Measurements from ENCODE around the gene SPRY1.

SPRY1 gene

GRCh38 chr4:123386609-123387008 is 10.0 kb upstream of the SPRY1 start:
- H3K4me1 ChIP-seq (ENCODE audit: insufficient read depth, low read length), result no peaks in the 10 kb centered on the region
- no peaks in the 10 kb centered on the region for H3K36me3 ChIP-seq (ENCODE audit: insufficient read depth, low read length)
- no peaks in the 10 kb centered on the region for H3K27me3 ChIP-seq (ENCODE audit: insufficient read depth, low read length)
- H2AFZ ChIP-seq (ENCODE audit: low read depth, low read length), result no peak overlapping the region
- no peak overlapping the region for H3K4me3 ChIP-seq (ENCODE audit: low read length)
- no peaks in the 10 kb centered on the region for H3K9me3 ChIP-seq (ENCODE audit: low read length)

GRCh38 chr4:123390846-123391456 is 5.6 kb upstream of the SPRY1 start:
- no peaks in the 10 kb centered on the region for H3K9me3 ChIP-seq (ENCODE audit: low read length)
- H3K27me3 ChIP-seq (ENCODE audit: insufficient read depth, low read length), result no peaks in the 10 kb centered on the region
- no peak overlapping the region for H3K4me3 ChIP-seq (ENCODE audit: low read length)
- H2AFZ ChIP-seq (ENCODE audit: low read depth, low read length), result no peak overlapping the region
- no peaks in the 10 kb centered on the region for H3K4me1 ChIP-seq (ENCODE audit: insufficient read depth, low read length)
- no peaks in the 10 kb centered on the region for H3K36me3 ChIP-seq (ENCODE audit: insufficient read depth, low read length)

- H3K36me3 ChIP-seq (ENCODE audit: insufficient read depth, low read length), result no peaks in the 10 kb centered on the region
- no peaks in the 10 kb centered on the region for H3K4me1 ChIP-seq (ENCODE audit: insufficient read depth, low read length)
- H3K4me3 ChIP-seq (ENCODE audit: low read length), result no peak overlapping the region
- no peaks in the 10 kb centered on the region for H3K27me3 ChIP-seq (ENCODE audit: insufficient read depth, low read length)
- H2AFZ ChIP-seq (ENCODE audit: low read depth, low read length), result no peak overlapping the region
- H3K9me3 ChIP-seq (ENCODE audit: low read length), result no peaks in the 10 kb centered on the region
Measured at GRCh38 chr4:123393721-123394120, 2.9 kb upstream of the SPRY1 start.

GRCh38 chr4:123397144-123398065 is 810 bp downstream of the SPRY1 start:
- Histone ChIP-seq H3K36me3 (ENCODE audit: insufficient read depth, low read length) (peaks cover 6% of the 10 kb centered on the region), H3K9me3 (ENCODE audit: low read length) (no peaks in the 10 kb centered on the region), H3K27me3 (ENCODE audit: insufficient read depth, low read length) (no peaks in the 10 kb centered on the region), H2AFZ (ENCODE audit: low read depth, low read length) (peak overlapping the region; percentile 69), H3K4me1 (ENCODE audit: insufficient read depth, low read length) (peaks cover 8% of the 10 kb centered on the region), H3K4me3 (ENCODE audit: low read length) (peak overlapping the region; percentile 63)

GRCh38 chr4:123398066-123398852 is 1.7 kb downstream of the SPRY1 start:
- Histone ChIP-seq H3K27me3 (ENCODE audit: insufficient read depth, low read length) (no peaks in the 10 kb centered on the region), H2AFZ (ENCODE audit: low read depth, low read length) (peak overlapping the region; percentile 69), H3K4me1 (ENCODE audit: insufficient read depth, low read length) (peaks cover 8% of the 10 kb centered on the region), H3K36me3 (ENCODE audit: insufficient read depth, low read length) (peaks cover 15% of the 10 kb centered on the region), H3K4me3 (ENCODE audit: low read length) (peak overlapping the region; percentile 63), H3K9me3 (ENCODE audit: low read length) (no peaks in the 10 kb centered on the region)

- Histone ChIP-seq H3K9me3 (ENCODE audit: low read length) (no peaks in the 10 kb centered on the region), H2AFZ (ENCODE audit: low read depth, low read length) (peak overlapping the region; percentile 69), H3K4me3 (ENCODE audit: low read length) (peak overlapping the region; percentile 63), H3K36me3 (ENCODE audit: insufficient read depth, low read length) (peaks cover 15% of the 10 kb centered on the region), H3K27me3 (ENCODE audit: insufficient read depth, low read length) (no peaks in the 10 kb centered on the region), H3K4me1 (ENCODE audit: insufficient read depth, low read length) (peaks cover 8% of the 10 kb centered on the region)
Measured at GRCh38 chr4:123398853-123399626, 2.4 kb downstream of the SPRY1 start.

- Histone ChIP-seq H3K4me1 (ENCODE audit: insufficient read depth, low read length) (peaks cover 8% of the 10 kb centered on the region), H3K9me3 (ENCODE audit: low read length) (no peaks in the 10 kb centered on the region), H3K36me3 (ENCODE audit: insufficient read depth, low read length) (peaks cover 15% of the 10 kb centered on the region), H3K4me3 (ENCODE audit: low read length) (peak overlapping the region; percentile 63), H3K27me3 (ENCODE audit: insufficient read depth, low read length) (no peaks in the 10 kb centered on the region), H2AFZ (ENCODE audit: low read depth, low read length) (peak overlapping the region; percentile 69)
Measured at GRCh38 chr4:123399627-123400358, 3.2 kb downstream of the SPRY1 start.

GRCh38 chr4:123401271-123402120 is 4.9 kb downstream of the SPRY1 start:
- H3K27me3 ChIP-seq (ENCODE audit: insufficient read depth, low read length), result no peaks in the 10 kb centered on the region
- no peak overlapping the region for H3K4me3 ChIP-seq (ENCODE audit: low read length)
- peaks cover 8% of the 10 kb centered on the region for H3K4me1 ChIP-seq (ENCODE audit: insufficient read depth, low read length)
- H3K9me3 ChIP-seq (ENCODE audit: low read length), result no peaks in the 10 kb centered on the region
- H2AFZ ChIP-seq (ENCODE audit: low read depth, low read length), result no peak overlapping the region
- H3K36me3 ChIP-seq (ENCODE audit: insufficient read depth, low read length), result peaks cover 15% of the 10 kb centered on the region

GRCh38 chr4:123402121-123402465 is 5.5 kb downstream of the SPRY1 start:
- no peaks in the 10 kb centered on the region for H3K9me3 ChIP-seq (ENCODE audit: low read length)
- no peak overlapping the region for H3K4me3 ChIP-seq (ENCODE audit: low read length)
- peaks cover 15% of the 10 kb centered on the region for H3K36me3 ChIP-seq (ENCODE audit: insufficient read depth, low read length)
- no peak overlapping the region for H2AFZ ChIP-seq (ENCODE audit: low read depth, low read length)
- no peaks in the 10 kb centered on the region for H3K27me3 ChIP-seq (ENCODE audit: insufficient read depth, low read length)
- H3K4me1 ChIP-seq (ENCODE audit: insufficient read depth, low read length), result peaks cover 8% of the 10 kb centered on the region

GRCh38 chr4:123403080-123403604 is 6.5 kb downstream of the SPRY1 start:
- H3K36me3 ChIP-seq (ENCODE audit: insufficient read depth, low read length), result peaks cover 15% of the 10 kb centered on the region
- H3K4me3 ChIP-seq (ENCODE audit: low read length), result no peak overlapping the region
- H2AFZ ChIP-seq (ENCODE audit: low read depth, low read length), result no peak overlapping the region
- H3K9me3 ChIP-seq (ENCODE audit: low read length), result no peaks in the 10 kb centered on the region
- H3K4me1 ChIP-seq (ENCODE audit: insufficient read depth, low read length), result peaks cover 8% of the 10 kb centered on the region
- no peaks in the 10 kb centered on the region for H3K27me3 ChIP-seq (ENCODE audit: insufficient read depth, low read length)

- no peaks in the 10 kb centered on the region for H3K27me3 ChIP-seq (ENCODE audit: insufficient read depth, low read length)
- peaks cover 15% of the 10 kb centered on the region for H3K36me3 ChIP-seq (ENCODE audit: insufficient read depth, low read length)
- peaks cover 8% of the 10 kb centered on the region for H3K4me1 ChIP-seq (ENCODE audit: insufficient read depth, low read length)
- H3K4me3 ChIP-seq (ENCODE audit: low read length), result no peak overlapping the region
- no peak overlapping the region for H2AFZ ChIP-seq (ENCODE audit: low read depth, low read length)
- no peaks in the 10 kb centered on the region for H3K9me3 ChIP-seq (ENCODE audit: low read length)
Measured at GRCh38 chr4:123404533-123404932, 7.9 kb downstream of the SPRY1 start.

All from neuron (in vitro differentiated cells).